GM19043 (cell line): ENCODE data around the gene RAD51.
A peak's percentile ranks its signal among the peaks of the same experiment; 100 is the strongest.

ENCODE experiments used
- ATAC-seq: cut with Tn5 transposase; IDR thresholded peaks from one replicate; pipeline ENCODE4 v1.9.1; 2021; ENCODE audit warnings: low read depth; ENCODE audit not compliant: unreplicated experiment

The RAD51 gene

GRCh38 chr15:40756938-40757337 lies 62.0 kb downstream of the RAD51 start:
- ATAC-seq = no peak

DNA sequence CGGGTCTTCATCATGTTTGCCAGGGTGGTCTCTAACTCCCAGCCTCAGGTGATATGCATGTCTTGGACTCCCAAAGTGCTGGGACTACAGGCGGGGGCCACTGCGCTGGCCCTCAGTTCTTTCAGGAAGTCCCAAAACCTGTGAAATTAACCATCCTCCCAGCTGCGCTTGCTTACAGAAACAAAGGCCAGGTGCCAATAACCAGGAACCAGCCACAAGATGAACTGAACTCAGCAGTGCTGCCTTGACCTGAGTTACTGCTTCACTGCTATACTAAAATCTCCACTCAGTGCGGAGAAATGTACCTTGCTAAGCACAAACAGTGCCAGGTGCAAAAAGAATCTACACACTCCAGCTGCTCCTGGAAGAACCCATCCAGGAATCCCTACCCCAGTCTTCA lies 65.0 kb downstream of the RAD51 start:
- ATAC-seq = no peak

GRCh38 chr15:40762919-40763800 lies 68.2 kb downstream of the RAD51 start:
- ATAC-seq = peak; percentile 4

DNA sequence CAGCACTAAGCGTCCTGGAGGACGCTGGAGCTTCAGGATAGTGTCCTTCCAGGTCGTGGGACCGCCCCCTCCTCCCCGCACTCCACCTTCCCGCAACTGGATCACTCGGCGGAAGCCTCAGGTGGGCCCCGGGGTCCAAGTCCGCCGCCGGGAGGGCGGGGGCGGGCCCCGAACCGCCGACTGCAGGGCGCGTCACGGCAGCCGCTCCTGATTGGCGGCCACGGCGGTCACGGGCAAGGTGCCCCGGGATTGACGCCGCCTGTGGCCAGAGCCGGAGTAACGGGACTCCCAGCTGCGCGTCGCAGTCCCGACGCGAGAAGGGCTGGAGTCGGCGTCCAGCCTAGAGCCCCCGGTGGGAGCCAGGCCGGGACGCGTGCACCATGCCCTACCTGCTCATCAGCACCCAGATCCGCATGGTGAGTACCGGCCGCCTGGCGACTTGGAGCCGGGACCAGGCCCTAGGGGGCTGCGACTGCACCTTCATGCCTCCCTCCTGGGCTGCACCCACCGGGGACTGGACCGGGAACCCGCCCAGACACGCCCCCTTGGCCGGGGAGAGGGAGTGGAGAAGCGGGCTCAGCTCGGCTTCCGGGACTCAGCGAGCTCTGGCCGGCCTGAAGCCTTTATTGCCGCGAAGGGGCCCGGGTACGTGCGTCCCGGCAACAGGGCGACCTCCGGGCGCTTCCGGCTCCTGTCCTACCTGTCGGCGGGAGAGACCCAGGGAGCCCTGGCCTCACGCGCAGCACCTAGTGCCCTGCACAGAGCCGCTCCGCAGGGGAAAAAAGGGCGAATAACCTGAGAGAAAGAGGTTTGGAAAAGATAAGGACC lies 69.0 kb downstream of the RAD51 start, which contains the start of gene GCHFR:
GCHFR (plus strand) TSS at position 268 of the 828 bp plus-strand sequence; CDS start at position 381, 113 bp downstream.
- peak; percentile 42 for ATAC-seq

DNA sequence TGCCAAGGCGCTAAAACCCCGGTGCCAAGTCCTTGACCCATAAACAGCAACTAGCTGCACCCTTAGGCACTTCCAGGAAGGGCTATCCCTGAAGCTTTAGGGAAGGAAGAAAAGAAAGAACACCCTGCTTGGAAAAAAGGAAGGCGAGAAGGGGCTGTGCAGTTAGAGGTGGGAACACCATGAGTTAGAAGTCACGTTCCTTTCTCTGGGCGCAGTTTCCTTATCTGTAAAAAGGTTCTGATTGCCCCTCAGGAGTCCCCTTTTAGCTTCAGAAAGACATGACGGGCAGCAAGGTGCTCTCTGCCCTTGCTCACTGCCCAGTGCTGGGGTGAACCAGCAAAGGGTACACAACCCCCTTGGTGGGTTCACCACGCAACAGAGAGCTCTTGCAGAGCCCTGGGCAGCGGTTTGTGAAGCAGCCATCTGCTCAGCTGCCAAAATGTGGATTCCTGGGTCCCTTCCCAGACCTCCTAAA lies 69.7 kb downstream of the RAD51 start:
- ATAC-seq = no peak

GRCh38 chr15:40766194-40766815 lies 71.3 kb downstream of the RAD51 start:
- ATAC-seq = no peak

DNA sequence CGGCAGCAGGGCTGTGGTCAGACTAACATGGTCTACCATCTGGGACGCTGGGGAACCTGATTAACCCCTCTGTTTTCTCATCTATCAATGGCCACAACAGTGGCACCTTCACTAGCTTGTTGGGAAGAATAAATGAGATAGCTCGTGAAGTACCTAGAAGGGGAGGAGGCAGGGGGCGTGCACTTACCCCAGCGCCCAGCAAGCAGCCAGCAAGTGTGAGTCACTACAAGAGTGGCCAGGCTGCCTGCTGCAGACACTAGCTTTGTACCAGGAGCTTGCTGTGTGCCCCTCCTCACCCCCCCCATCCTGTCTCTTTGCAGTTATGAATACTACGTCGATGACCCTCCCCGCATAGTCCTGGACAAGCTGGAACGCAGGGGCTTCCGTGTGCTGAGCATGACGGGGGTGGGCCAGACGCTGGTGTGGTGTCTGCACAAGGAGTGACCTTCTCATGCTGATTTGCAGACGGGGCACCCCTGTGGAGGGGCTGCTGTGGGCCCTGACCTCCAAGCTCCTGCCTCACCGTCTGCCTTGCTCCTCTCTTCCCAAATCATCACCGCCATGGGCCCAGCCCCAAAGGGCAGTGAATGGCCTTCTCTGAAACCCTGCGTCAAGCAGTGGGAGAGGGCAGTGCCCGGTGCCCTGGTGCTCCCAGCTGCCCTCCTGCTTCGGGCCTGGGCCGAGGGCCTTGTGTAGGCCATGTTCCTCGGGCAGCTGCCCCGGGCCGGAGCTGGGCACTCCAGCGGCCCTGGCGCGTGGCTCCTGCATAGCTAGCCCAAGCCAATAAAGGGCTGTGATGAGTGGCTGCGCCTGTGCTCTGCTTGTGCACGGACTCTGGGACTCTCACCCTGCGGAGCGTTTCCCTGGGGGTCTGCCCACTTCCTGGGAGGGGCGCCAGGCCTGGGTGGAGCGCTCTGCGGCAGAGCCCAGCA lies 72.2 kb downstream of the RAD51 start:
- ATAC-seq = no peak

DNA sequence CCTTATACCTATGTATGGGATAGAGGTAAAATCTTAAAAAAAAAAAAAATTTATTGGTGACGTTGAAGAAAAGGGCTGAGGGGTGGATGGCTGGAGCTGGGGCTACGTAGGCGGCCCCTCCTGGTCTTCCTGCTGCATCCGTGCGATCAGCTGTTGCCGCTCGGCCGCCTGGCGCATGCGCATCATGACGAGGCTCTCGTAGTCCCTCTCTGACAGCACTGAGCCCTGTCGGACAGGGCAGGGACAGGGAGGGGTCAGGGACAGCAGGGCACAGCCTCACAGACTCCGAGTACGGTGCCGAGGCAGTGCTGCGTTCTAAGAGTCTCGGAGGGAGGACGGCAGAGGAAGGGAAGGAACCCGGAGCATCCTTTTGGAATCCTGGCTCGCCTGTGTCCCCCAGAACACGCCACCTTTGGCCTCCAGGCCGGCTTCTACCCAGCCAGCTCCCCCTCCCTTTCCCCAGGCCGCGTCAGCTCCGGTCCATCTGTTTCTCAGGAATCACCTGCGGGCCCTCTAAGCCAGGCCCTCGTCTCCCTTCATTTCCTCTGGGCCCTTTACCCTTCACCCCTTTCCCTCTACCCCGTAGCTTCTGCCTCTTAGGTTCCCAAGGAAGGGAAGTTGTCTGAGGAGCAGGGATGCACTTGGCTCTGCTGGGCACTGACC lies 73.0 kb downstream of the RAD51 start:
- ATAC-seq = no peak

- ATAC-seq = no peak
Measured at GRCh38 chr15:40768521-40769273, 73.7 kb downstream of the RAD51 start.

- no peak for ATAC-seq
Measured at GRCh38 chr15:40769274-40770146, 74.5 kb downstream of the RAD51 start, which contains the start of gene C15orf62. TSS of gene C15orf62 (plus strand) at chr15:40769980. CDS start at chr15:40770496, 516 bp downstream.

DNA sequence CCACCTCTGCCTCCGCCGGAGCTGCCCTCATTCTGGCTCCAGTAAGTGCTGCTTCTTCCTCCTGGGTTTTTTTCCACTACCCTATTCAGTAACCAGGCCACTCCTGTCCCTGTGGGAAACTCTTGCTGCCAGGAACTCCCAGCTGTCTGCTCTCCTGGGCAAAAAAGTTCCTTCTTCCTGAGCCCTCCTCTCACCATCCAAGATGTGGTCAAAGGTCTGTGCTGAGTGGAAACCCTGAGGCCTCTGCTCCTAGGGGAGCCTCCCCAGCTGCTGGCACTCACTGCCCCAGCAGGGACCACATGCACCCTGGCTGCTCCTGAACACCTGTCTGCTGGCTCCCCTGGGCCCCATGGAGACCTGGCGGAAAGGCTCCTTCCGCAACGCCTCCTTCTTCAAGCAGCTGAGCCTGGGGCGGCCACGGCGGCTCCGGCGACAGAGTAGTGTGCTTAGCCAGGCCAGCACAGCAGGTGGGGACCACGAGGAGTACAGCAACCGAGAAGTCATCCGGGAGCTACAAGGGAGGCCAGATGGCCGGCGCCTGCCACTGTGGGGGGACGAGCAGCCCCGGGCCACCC lies 75.3 kb downstream of the RAD51 start:
- ATAC-seq = no peak

DNA sequence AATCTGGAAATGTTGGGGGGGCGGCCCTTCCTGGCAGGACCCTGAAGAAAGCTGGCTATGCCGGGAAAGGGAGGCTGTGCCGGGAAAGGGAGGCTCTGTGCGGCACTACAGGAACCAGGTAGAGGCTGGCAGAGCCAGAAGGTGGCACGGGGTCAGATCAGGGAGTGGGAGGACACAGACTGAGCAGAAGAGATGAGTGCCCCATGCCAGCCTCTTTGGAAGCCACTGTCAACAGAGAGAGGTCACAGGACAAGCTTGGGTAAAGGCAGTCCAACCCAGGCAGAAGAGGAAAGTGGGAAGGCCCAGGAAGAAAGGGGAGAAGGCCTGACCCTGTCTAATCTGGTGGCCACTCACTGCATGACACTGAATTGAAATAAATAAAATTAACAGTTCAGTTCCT lies 76.3 kb downstream of the RAD51 start:
- no peak for ATAC-seq

DNA sequence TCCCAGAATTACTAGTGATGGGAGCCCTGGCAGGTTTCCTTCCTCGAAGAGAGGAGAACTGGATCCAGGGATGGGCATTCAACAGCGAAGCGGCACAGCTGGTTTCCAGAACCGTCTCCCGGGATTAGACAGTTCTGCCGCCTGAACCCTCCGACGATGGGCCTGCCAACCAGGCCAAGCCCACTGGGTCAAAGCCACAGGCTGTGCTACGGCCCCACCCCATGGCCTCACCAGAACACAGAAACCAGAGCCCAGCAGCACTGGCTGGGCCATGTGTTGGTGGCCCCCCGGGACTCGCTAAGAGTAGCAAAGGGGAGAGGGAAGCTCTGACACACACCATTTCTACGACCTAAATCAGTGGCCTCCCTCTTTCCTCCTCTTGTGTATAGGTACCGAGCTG lies 77.0 kb downstream of the RAD51 start:
- no peak for ATAC-seq

DNA sequence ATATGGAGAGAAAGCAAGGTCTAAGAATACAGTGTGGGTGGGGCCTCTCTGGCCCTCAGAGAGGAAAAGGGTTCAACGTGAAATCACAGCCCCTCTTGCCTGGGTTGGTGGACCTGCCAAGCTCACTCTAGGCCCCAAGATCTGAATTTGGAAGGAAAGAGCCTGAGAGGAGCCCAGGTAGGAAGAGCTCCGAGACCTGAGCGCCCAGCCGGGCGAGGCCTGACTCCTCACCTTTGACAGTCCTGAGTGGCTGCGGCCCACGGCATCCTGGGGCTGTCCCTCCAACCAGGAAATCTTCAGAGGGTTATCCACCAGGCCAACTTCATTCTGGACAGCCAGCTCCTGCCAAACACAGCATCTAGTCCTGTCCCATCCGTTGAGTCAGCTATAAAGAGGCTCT lies 78.5 kb downstream of the RAD51 start:
- ATAC-seq = no peak

GRCh38 chr15:40773902-40774301 lies 78.9 kb downstream of the RAD51 start:
- no peak for ATAC-seq

GRCh38 chr15:40775007-40775406 lies 80.0 kb downstream of the RAD51 start:
- ATAC-seq = no peak
